GM18505 (cell line): ENCODE measurements around the gene HPCAL4.

ENCODE experiments used
- ATAC-seq: cut with Tn5 transposase; IDR thresholded peaks from one replicate; pipeline ENCODE4 v1.9.1; 2021; ENCODE audit not compliant: unreplicated experiment
- POLR2A ChIP-seq: IDR thresholded peaks from 4 replicates; pipeline ENCODE4 v1.6.1; 2011; ENCODE audit warnings: borderline replicate concordance; ENCODE audit not compliant: insufficient read depth, insufficient read length; ENCODE audit errors: extremely low read depth

HPCAL4 gene

DNA sequence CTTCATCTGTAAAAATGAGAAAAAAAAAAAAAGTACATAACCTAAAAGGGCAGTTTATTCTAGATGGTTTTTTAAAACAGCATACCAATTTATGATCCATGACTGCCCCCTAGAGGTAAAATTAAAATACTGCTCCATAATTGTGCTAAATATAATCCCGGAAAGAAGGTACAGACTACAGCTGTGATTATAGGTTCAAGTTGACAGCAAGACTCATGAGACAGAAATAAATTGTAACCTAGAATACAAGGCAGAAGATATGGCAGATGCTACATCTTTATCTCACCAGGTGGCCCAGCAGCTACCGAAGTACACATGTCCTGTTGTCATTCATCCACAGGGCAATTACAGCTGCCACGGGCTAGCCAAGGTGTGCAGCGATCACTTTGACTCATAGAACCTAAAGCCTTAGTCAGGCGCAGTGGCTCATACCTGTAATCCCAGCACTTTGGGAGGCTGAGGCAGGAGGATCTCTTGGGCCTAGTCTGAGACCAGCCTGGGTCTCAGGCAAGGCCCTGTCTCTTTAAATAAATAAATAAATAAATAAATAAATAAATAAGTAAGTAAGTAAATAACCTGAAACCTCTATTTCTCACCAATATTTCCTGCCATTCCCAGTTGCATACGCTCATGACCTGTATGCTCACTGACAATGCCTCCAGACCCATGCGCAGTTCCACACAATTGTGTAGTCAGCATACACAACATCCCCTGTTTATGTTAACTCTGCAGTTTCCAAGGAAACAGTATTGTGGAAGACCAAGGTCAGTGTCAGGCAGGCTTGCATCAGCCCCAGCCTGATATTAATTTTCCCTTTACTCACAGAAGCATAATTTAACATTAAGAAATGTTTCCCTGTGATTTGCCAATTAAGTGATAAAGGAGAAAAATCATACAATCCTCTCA lies 29.1 kb upstream of the HPCAL4 start:
- ATAC-seq: no peak

DNA sequence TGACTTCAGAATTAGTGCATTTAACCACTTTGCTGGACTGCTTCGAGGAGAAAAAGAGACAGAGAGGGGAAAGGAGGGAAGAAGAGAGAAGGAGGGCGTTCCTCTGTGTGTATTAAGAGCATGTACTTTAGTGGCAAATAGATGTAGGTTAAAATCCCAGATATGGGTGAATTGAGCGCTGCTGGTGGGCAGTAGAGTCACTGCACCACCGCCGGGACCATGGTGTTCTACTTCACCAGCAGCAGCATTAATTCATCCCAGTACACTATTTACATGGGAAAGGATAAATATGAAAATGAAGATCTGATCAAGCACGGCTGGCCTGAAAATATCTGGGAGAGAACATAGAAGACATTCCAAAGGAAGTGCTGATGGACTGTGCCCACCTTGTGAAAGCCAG lies 26.6 kb upstream of the HPCAL4 start:
- TF ChIP-seq POLR2A: no peak

More for the DNA sequence above, 29.1 kb upstream of the HPCAL4 start:
- TF ChIP-seq POLR2A: no peak

DNA sequence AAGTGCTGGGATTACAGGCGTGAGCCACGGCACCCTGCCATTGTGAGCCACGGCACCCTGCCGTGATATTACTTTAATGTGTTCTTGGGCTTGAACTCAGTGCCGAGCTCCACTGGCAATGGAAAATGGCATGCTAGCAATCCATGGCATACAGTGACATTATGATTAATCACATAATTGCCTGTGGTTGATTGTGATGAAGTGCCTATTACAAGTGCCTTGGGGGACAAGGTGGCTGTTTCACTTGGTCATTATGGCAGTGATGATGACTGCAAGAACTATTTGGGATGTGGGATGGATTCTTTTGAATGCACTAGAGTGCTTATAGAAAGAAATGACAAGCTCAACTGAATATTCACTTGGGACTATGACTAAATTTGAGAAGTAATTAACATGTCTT lies 22.3 kb upstream of the HPCAL4 start:
- no peak for ATAC-seq

More for the DNA sequence above, 26.6 kb upstream of the HPCAL4 start:
- no peak for ATAC-seq

DNA sequence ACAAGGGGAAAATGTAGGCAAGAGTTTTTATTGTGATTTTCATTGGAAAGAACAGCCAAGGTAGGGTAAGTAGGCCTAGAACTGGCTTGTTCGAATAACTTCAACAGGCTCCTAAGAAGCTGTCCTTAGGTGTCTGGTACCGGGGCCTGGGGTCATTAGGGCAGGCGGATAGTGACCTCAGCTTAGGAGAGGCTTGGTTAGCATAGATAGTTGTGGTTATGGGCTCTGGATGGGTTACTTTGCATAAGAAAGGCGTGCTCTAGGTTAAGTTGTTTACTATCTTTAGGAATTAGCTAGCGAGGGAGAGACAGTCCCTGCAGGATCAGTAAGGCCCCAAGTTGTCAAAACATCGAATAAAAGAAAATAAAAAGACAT lies 20.7 kb upstream of the HPCAL4 start:
- TF ChIP-seq POLR2A: no peak
- no peak for ATAC-seq

More for the DNA sequence above, 22.3 kb upstream of the HPCAL4 start:
- TF ChIP-seq POLR2A: no peak

DNA sequence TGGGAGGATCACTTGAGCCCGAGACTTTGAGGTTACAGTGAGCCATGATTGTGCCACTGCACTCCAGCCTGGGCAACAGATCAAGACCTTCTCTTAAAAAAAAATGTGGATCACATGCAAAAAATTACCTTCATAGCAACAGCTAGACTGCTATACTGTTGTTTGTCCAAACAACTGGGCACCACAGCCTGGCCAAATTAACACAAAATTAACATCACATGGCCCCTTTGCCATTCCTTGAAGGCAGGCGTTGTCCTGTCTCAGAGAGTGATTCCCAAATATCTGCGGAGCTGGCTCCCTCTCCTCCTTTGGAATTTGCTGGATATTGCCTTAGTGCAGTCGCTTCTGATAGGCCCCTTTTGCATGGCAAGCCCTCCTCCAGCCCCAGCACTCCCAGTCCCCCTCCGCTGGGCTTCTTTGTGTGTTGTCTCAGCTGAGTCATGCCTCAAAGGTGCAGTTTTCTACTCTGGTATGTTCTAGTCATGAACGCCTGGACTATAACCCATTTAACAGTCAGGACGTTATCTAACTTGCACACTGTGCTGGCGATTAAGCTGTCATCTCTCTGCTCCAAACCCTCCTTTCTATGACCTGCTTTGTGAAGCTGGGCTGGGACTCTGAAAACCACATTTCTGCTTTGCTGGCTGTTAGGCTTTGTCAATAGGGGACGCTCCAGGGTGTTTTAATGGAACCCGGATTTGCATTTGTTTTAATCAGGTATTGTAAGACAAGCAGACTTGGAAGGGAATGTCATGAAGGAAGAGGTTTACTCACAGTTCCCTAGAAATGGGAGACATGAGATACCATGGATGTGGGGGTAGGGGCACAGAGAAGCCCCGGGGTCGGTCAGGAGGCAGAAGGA lies 20.1 kb upstream of the HPCAL4 start:
- no peak for TF ChIP-seq POLR2A
- no peak for ATAC-seq

DNA sequence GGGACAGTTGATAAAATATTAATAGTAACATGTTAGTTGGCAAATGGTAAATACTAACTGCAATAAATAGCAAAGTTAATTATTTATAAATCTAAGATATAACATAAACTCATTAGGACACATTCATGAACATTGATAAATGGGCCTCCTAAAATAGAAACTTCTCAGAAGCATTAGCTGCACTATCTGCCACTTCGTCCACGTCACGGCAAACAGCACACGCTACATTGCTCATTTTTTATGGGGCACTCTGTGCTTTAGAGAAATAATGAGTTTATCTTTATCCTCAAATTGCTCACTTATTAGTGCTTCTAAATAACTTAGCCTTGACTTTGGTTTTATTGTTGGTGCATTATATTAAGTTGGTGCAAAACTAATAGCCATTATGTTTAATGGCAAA lies 16.3 kb upstream of the HPCAL4 start:
- no peak for TF ChIP-seq POLR2A
- no peak for ATAC-seq

DNA sequence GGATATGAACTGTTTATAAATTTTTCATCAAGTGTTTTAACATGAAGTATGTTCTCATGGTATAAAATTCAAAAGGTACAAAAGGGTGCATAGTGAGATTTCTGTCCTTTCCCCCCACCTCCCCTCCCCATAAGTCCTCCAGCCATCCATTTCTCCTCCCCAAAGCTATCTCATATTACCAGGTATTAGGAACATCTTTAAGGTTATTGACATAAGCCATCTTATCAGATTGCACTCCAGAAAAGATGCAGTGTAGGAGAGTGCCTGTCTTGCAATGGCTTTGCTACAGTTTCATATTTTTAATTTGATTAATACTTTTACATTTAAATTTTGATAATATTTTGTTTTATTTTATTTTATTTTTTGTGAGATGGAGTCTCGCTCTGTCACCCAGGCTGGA lies 13.5 kb upstream of the HPCAL4 start:
- TF ChIP-seq POLR2A: no peak
- ATAC-seq: no peak

DNA sequence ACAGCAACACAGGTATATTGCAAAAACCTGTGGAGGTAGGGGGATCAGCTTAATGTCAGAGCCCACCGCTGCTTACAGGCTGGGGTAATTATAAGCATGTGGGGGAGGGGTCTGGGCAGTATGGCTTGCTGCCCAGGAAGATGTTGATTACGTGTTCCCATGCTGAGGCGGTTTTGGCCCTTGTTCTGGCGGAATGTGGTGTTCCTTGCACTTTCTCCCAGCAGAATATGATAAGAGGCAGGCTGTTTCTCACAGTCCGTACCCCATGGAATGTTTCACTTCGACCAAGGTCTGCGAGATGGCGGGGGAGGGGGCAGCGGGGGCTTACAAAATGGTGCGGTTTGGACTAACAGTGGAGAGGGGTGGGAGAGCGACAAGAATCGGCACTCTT lies 9.8 kb upstream of the HPCAL4 start:
- no peak for ATAC-seq
- TF ChIP-seq POLR2A: no peak

DNA sequence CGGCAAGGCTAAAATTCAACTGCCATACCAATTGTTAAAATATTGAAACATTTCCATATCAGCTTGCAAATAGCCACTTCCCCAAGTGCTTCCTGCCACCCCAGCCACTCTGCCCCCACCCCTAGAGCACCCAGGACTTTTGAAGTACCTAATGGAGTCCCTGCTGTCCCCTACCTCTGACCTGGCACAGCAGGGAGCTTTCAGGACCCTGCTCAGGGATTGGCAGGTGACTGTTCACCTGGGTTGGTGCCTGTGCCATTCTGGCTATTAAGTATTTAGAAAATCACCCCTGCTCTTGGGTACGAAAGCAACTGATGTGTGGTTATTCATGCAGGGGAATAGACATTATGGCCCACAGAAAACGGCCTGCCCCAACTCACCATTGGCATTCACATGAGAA lies 9.1 kb upstream of the HPCAL4 start:
- no peak for ATAC-seq
- TF ChIP-seq POLR2A: no peak

DNA sequence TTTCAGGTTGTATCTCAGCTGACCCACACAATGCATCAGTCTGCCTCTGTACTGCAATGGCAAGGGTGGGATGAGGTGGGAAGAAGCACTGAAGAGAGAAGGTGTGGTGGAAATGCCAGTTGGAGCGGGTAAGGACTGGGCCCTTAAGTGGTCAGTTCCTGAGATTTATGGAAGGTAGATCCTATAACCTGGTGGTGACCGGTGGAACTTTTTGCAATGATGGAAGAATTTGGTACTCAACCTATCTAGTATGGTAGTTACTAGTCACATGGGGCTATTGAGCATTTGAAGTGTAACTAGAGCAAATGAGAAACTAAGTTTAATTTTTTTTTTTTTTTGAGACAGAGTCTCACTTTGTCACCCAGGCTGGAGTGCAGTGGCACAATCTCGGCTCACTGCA lies 8.2 kb upstream of the HPCAL4 start:
- TF ChIP-seq POLR2A: no peak
- ATAC-seq: no peak

DNA sequence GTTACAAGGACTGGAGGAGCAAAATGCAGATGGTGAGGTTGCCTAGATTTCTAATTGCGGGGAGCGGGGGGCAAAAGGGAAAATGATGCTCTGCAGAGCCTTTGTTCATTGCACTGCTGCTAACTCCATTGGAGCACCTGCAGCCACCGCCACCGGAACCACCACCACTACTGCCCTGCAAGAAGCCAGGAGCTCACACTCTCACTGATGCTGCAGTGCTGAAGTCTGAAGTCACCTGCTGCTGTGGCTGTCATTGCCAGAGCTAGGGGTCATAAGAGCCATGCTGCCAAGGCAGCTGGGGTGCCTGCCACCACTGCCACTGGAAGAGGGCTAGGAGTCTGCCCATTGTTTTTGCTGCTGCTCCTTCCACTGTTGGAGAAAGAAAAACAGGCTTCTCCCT lies 7.3 kb upstream of the HPCAL4 start:
- no peak for TF ChIP-seq POLR2A
- ATAC-seq: no peak

DNA sequence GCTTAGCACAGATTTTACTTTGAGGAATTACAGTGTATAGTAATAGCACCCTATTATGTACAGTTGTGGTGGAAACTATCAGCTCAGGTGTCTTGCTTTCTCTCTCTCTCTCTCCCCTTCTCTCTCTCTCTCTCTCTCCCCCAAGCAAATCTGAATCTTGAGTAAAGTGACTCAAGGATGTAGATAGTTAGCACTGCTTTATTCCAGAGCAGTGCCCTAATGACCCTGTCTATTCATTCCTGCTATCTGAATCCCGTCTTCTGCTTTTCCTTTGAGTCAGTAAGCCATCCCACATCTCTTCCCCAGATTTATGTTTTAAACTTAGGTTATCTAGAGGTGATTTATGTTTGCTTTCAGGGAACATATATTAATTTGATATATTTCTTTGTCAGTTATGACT lies 5.2 kb upstream of the HPCAL4 start:
- TF ChIP-seq POLR2A: no peak
- ATAC-seq: no peak

DNA sequence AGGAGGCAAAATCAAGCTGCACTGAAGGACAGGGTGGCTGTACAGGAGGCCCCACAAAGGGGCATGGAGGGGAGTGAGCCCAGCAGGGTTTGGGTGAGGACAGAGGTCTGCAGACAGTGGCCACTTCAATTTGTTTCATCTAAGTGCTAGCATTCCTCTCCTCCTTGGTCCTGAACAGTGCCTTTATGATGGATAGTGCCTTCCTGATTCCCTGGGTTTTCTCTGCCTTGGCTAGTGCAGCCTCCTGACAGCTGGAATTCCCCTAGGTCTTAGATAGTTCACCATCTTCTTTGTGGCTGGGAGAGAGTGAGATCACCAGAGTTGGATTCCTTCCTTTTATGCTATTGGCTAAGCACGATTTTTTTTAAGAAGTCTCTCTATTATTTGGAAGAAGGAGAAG lies 3.8 kb upstream of the HPCAL4 start:
- ATAC-seq: no peak
- no peak for TF ChIP-seq POLR2A

DNA sequence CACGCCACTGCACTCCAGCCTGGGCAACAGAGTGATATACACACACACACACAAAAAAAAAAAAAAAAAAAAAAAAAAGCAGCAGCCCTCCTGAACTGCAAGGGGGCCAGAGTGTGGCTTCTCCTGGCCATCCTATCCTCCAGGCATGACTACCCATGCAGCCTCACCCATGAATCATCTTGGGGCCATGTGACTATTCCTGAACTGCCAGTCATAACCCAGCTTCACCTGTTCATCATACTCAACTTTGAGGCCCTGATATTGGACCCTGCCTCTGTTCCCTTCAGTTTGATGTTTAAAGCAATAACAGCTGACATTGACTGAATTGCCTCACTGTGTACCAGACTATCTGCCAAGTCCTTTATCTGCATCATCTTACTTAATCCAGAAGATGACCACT lies 2.8 kb upstream of the HPCAL4 start:
- TF ChIP-seq POLR2A: no peak
- no peak for ATAC-seq
